ENCODE measurements around the gene RDX.
"Not testable (repeated sequence)": the region's sequence is repeated elsewhere in the genome, so short reads cannot be mapped to it uniquely, and the experiment has no call there.

Gene RDX

GRCh38 chr11:110272919-110273318 lies 23.5 kb downstream of the RDX start:
- DNase-seq (ENCODE audit: low read depth in 1 of 2, low spot score in 1 of 2) = no peak

- DNase-seq (ENCODE audit: low read depth in 1 of 2, low spot score in 1 of 2) = no peak
Measured at GRCh38 chr11:110269996-110270395, 26.4 kb downstream of the RDX start.

GRCh38 chr11:110268441-110268840 lies 28.0 kb downstream of the RDX start:
- DNase-seq (ENCODE audit: low read depth in 1 of 2, low spot score in 1 of 2) = no peak

- no peak for DNase-seq (ENCODE audit: low read depth in 1 of 2, low spot score in 1 of 2)
Measured at GRCh38 chr11:110262072-110262403, 34.4 kb downstream of the RDX start.

GRCh38 chr11:110261195-110262071 lies 35.0 kb downstream of the RDX start:
- DNase-seq (ENCODE audit: low read depth in 1 of 2, low spot score in 1 of 2) = no peak

GRCh38 chr11:110253525-110253924 lies 42.9 kb downstream of the RDX start:
- DNase-seq (ENCODE audit: low read depth in 1 of 2, low spot score in 1 of 2) = no peak

- no peak for DNase-seq (ENCODE audit: low read depth in 1 of 2, low spot score in 1 of 2)
Measured at GRCh38 chr11:110251836-110252235, 44.6 kb downstream of the RDX start.

GRCh38 chr11:110250168-110250567 lies 46.2 kb downstream of the RDX start:
- DNase-seq (ENCODE audit: low read depth in 1 of 2, low spot score in 1 of 2) = no peak

GRCh38 chr11:110249766-110250165 lies 46.6 kb downstream of the RDX start:
- DNase-seq (ENCODE audit: low read depth in 1 of 2, low spot score in 1 of 2) = no peak

GRCh38 chr11:110249066-110249465 lies 47.3 kb downstream of the RDX start:
- DNase-seq (ENCODE audit: low read depth in 1 of 2, low spot score in 1 of 2) = no peak

- no peak for DNase-seq (ENCODE audit: low read depth in 1 of 2, low spot score in 1 of 2)
Measured at GRCh38 chr11:110243791-110244190, 52.6 kb downstream of the RDX start.

- DNase-seq (ENCODE audit: low read depth in 1 of 2, low spot score in 1 of 2) = no peak
Measured at GRCh38 chr11:110242746-110243145, 53.7 kb downstream of the RDX start.

GRCh38 chr11:110242188-110242587 lies 54.2 kb downstream of the RDX start:
- no peak for DNase-seq (ENCODE audit: low read depth in 1 of 2, low spot score in 1 of 2)

- no peak for DNase-seq (ENCODE audit: low read depth in 1 of 2, low spot score in 1 of 2)
Measured at GRCh38 chr11:110235966-110236365, 60.4 kb downstream of the RDX start.

- no peak for DNase-seq (ENCODE audit: low read depth in 1 of 2, low spot score in 1 of 2)
Measured at GRCh38 chr11:110230377-110230776, 66.0 kb downstream of the RDX start.

GRCh38 chr11:110219006-110219785 lies 77.2 kb downstream of the RDX start:
- DNase-seq (ENCODE audit: low read depth in 1 of 2, low spot score in 1 of 2) = no peak

- DNase-seq (ENCODE audit: low read depth in 1 of 2, low spot score in 1 of 2) = no peak
Measured at GRCh38 chr11:110217936-110218335, 78.5 kb downstream of the RDX start.

- DNase-seq (ENCODE audit: low read depth in 1 of 2, low spot score in 1 of 2) = no peak
Measured at GRCh38 chr11:110217223-110217877, 79.1 kb downstream of the RDX start.

- DNase-seq (ENCODE audit: low read depth in 1 of 2, low spot score in 1 of 2) = not testable (repeated sequence)
Measured at GRCh38 chr11:110209313-110209694, 87.1 kb downstream of the RDX start.

GRCh38 chr11:110208678-110209312 lies 87.6 kb downstream of the RDX start:
- not testable (repeated sequence) for DNase-seq (ENCODE audit: low read depth in 1 of 2, low spot score in 1 of 2)

- DNase-seq (ENCODE audit: low read depth in 1 of 2, low spot score in 1 of 2) = no peak
Measured at GRCh38 chr11:110207123-110207522, 89.3 kb downstream of the RDX start.

All from activated T-helper 1 cell treated with anti-CD3 and anti-CD28 coated beads, Interleukin-2, amount 50 U/mL, for 16 hours (primary cell).